K562 (cell line): Measurements from ENCODE around the gene IGSF21. TPM values are rescaled to one million over a fixed set of nuclear protein-coding genes. Genes with fewer than 3 reads are reported as not detected.

ENCODE experiments used
- ATAC-seq: fragments of 200-7000 bp; cut with Tn5 transposase; 3 replicates; pipeline ENCODE4 v1.9.1; 2020; ENCODE audit warnings: moderate library complexity
- BruUV-seq: library from RNA; stranded (reverse); fragments of 400-500 nt; replicated peaks from 2 replicates; lab custom pipeline; 2021; lab: Mats Ljungman, UMichigan
- CTCF ChIA-PET: fragments of 300-600 bp; formaldehyde crosslinking; extraction: SDS; loops from one replicate; lab custom pipeline; 2021; ENCODE audit warnings: low intra/inter-chr PET ratio; lab: Yijun Ruan, JAX
- POLR2A ChIA-PET: fragments of 300-600, 350-650 bp; sonication (Branson Sonifier 250); formaldehyde crosslinking; extraction: SDS; loops from one replicate; lab custom pipeline; 2021; ENCODE audit warnings: antibody characterized with exemption, inconsistent platforms; lab: Yijun Ruan, JAX
- DNase-seq, 4 experiments: peaks; one replicate each; pipeline versions ENCODE4 v3.0.0 to v3.0.0-alpha.2; 2011 to 2018; ENCODE audit warnings: low spot score in 3 of 4, mixed read lengths in 3 of 4; ENCODE audit errors: extremely low read depth in 1 of 4
- FAIRE-seq: peaks from 2 replicates; lab custom pipeline; 2011; peaks lifted over from hg19 to GRCh38; lab: Jason Lieb, UNC
- H2AFZ ChIP-seq: 2 replicates; pipeline ENCODE4 v1.6.0; 2011; ENCODE audit warnings: low read depth, low read length, control low read depth, inconsistent platforms
- H3K27ac ChIP-seq: fragments of 200-600 bp; 3 replicates; pipeline ENCODE4 v1.8.0; 2011; ENCODE audit warnings: low read depth, mild to moderate bottlenecking, control low read depth, inconsistent platforms, low read length, moderate library complexity, mixed read lengths; ENCODE audit errors: extremely low read depth
- H3K27me3 ChIP-seq, 2 experiments: fragments of 300-600 bp in 1 of 2; 2 replicates in 1 of 2; 3 replicates in 1 of 2; pipeline versions ENCODE4 v1.6.0 to v1.8.0; 2011; ENCODE audit warnings: inconsistent platforms in 2 of 2, low read length in 2 of 2, mild to moderate bottlenecking in 1 of 2, mixed read lengths in 1 of 2, moderate library complexity in 1 of 2; ENCODE audit not compliant: control insufficient read depth in 2 of 2, insufficient read depth in 2 of 2
- H3K36me3 ChIP-seq: fragments of 300-600 bp; 3 replicates; pipeline ENCODE4 v1.8.0; 2011; ENCODE audit warnings: mild to moderate bottlenecking, low read length, inconsistent platforms; ENCODE audit not compliant: control insufficient read depth, insufficient read depth
- H3K4me1 ChIP-seq, 2 experiments: fragments of 200-600 bp in 1 of 2; replicated peaks in 1 of 2; 2 replicates in 1 of 2; 3 replicates in 1 of 2; pipeline versions ENCODE4 v1.5.1 to v1.8.0; 2011; ENCODE audit warnings: inconsistent platforms in 2 of 2, low read length in 2 of 2, mild to moderate bottlenecking in 1 of 2, mixed read lengths in 1 of 2, moderate library complexity in 1 of 2; ENCODE audit not compliant: control insufficient read depth in 2 of 2, insufficient read depth in 2 of 2
- H3K4me2 ChIP-seq: 2 replicates; pipeline ENCODE4 v1.6.1; 2011; ENCODE audit warnings: low read length, control low read depth, inconsistent platforms, mixed read lengths; ENCODE audit not compliant: insufficient read depth
- H3K4me3 ChIP-seq: fragments of 200-600 bp; sonication (generic), shearing (Covaris generic); 2 replicates; pipeline ENCODE4 v1.5.1; 2016; ENCODE audit warnings: control low read depth, inconsistent platforms
- H3K79me2 ChIP-seq: fragments of 200-600 bp; 3 replicates; pipeline ENCODE4 v1.8.0; 2011; ENCODE audit warnings: low read length, inconsistent platforms; ENCODE audit not compliant: control insufficient read depth, insufficient read depth
- H3K9ac ChIP-seq, 2 experiments: 2 replicates each; pipeline versions ENCODE4 v1.6.0 to v1.6.1; 2011; ENCODE audit warnings: low read depth in 2 of 2, low read length in 2 of 2, control low read depth in 1 of 2, inconsistent platforms in 1 of 2, mild to moderate bottlenecking in 1 of 2, mixed read lengths in 1 of 2; ENCODE audit not compliant: insufficient read depth in 1 of 2
- H3K9me1 ChIP-seq: one replicate; pipeline ENCODE4 v1.6.0; 2011; ENCODE audit warnings: inconsistent platforms, mild to moderate bottlenecking, low read length, moderate library complexity; ENCODE audit not compliant: control insufficient read depth, insufficient read depth
- H3K9me3 ChIP-seq: replicated peaks from 2 replicates; pipeline ENCODE4 v1.5.1; 2011; ENCODE audit warnings: low read depth, low read length, inconsistent platforms; ENCODE audit not compliant: control insufficient read depth, insufficient read depth
- H4K20me1 ChIP-seq: replicated peaks from 2 replicates; pipeline ENCODE4 v1.6.1; 2011; ENCODE audit warnings: low read length, inconsistent platforms, mixed read lengths; ENCODE audit not compliant: control insufficient read depth, insufficient read depth
- CBFA2T3 ChIP-seq: fragments of 450-650 bp; IDR thresholded peaks from 2 replicates; pipeline ENCODE4 v1.6.1; 2017
- CBX3 ChIP-seq, 2 experiments: IDR thresholded peaks; 1 replicate in 1 of 2; 2 replicates in 1 of 2; pipeline ENCODE4 v1.6.1; 2012; ENCODE audit warnings: inconsistent platforms in 2 of 2, low read length in 2 of 2, borderline replicate concordance in 1 of 2, control low read depth in 1 of 2
- MYBL2 ChIP-seq, 2 experiments: fragments of 450-650 bp in 1 of 2; sonication (generic) in 1 of 2; formaldehyde crosslinking in 1 of 2; IDR thresholded peaks; 2 replicates each; pipeline versions ENCODE4 v1.6.1 to v1.8.1; 2017 to 2022; ENCODE audit warnings: borderline replicate concordance in 1 of 2, inconsistent platforms in 1 of 2, low read depth in 1 of 2, mild to moderate bottlenecking in 1 of 2, missing genetic modification reagents in 1 of 2, moderate library complexity in 1 of 2
- POLR2H ChIP-seq: IDR thresholded peaks from 2 replicates; pipeline ENCODE4 v1.6.1; 2016; ENCODE audit warnings: missing genetic modification characterization, low read depth, mild to moderate bottlenecking, control low read depth, missing compliant biosample characterization, moderate library complexity
- PPARD ChIP-seq: fragments of 250-450 bp; sonication (Bioruptor Pico); IDR thresholded peaks from 2 replicates; pipeline ENCODE4 v1.8.0; 2022; ENCODE audit warnings: inconsistent platforms, mild to moderate bottlenecking, moderate library complexity
- ZNF354B ChIP-seq: fragments of 250-450 bp; sonication (Bioruptor Pico); IDR thresholded peaks from 2 replicates; pipeline ENCODE4 v1.4.0; 2020
- ZNF77 ChIP-seq: fragments of 250-450 bp; sonication (Bioruptor Pico); IDR thresholded peaks from 2 replicates; pipeline ENCODE4 v1.5.0; 2020
- WGBS: fragments of 100-300 bp; shearing (Covaris generic); methylation state at CpG from one replicate; pipeline ENCODE4 v1.1.6; 2016; ENCODE audit warnings: low coverage, mixed read lengths; ENCODE audit not compliant: insufficient coverage; ENCODE audit errors: missing lambda C conversion rate; 5-methylcytosine and 5-hydroxymethylcytosine counted together
- in situ Hi-C: fragments of 300-500 bp; cut with MboI; formaldehyde crosslinking; loops from 4 replicates; pipeline ENCODE4 v1.15.0; 2018; ENCODE audit warnings: inconsistent platforms, mixed read lengths
- intact Hi-C: fragments of 100-400 bp; cut with micrococcal nuclease; formaldehyde crosslinking; loops from 2 replicates; pipeline ENCODE4 v1.14.2; 2022
- polyA plus RNA-seq, 8 experiments: library from polyadenylated mRNA; depleted of rRNA in 4 of 8; stranded (reverse) in 5 of 8; unstranded in 3 of 8; fragments of >200 nt; fragmentation: Nextera tagmentation in 2 of 8; fragmentation: Illumina TruSeq in 1 of 8; extraction: Ambion mirVana in 2 of 8; extraction: Trizol in 1 of 8; gene quantifications; 2 replicates each; pipeline versions ENCODE4 v1.2.1 to v1.2.3, GENCODE V29; 2011 to 2014; ENCODE audit warnings: inconsistent platforms in 1 of 8, missing spikeins in 1 of 8
- total RNA-seq, 7 experiments: library from RNA; depleted of rRNA in 6 of 7; stranded (reverse); fragments of >200 nt in 6 of 7; fragmentation: Illumina TruSeq in 2 of 7; extraction: Trizol in 2 of 7; gene quantifications; 2 replicates each; pipeline versions ENCODE4 v1.2.1 to v1.2.3, GENCODE V29; 2011 to 2021; ENCODE audit warnings: low replicate concordance in 1 of 7
- TF ChIP-seq, protein P1 (sequence below): fragments of 450-650 bp; formaldehyde crosslinking; IDR thresholded peaks from 2 replicates; pipeline ENCODE4 v1.4.0; 2020; ENCODE audit warnings: mild to moderate bottlenecking
- TF ChIP-seq, protein P2 (sequence below): IDR thresholded peaks from 2 replicates; pipeline ENCODE4 v1.6.1; 2014; ENCODE audit warnings: antibody characterized with exemption
- TF ChIP-seq, protein P3 (sequence below): fragments of 450-650 bp; formaldehyde crosslinking; IDR thresholded peaks from 2 replicates; pipeline ENCODE4 v1.4.0; 2020; ENCODE audit warnings: mild to moderate bottlenecking, moderate library complexity
- TF ChIP-seq, protein P4 (sequence below): sonication (generic); formaldehyde crosslinking; IDR thresholded peaks from 2 replicates; pipeline ENCODE4 v1.8.0; 2022; ENCODE audit warnings: missing genetic modification reagents, mild to moderate bottlenecking, moderate library complexity, borderline replicate concordance

IGSF21 gene
- total and polyA plus RNA-seq, 9 of the 15 experiments (the other 6 are each of a cell fraction or from before 2014, with no cell fraction given): not detected

DNA sequence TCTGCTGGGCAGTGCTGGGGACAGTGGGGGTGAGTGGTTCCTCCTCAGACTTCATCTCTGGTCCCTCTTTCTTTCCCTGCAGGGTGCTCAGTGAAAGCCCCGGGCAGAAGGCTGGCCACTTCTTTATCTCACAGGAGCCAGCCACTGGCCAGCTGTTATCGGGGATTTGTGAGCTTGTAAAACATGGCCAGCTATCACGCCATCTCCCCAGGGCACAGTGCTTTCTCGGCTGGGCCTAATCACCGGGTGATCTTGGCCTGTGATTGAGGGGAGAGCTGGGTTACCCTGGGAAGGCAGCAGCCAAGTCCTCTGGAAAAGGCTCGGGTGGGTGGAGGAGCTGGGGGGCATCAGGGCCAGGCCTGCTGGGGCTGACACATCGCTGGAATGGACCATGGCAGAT is 83.0 kb downstream of the IGSF21 start:
- POLR2A ChIA-PET: interaction anchor here (1.2 kb wide), 1 partner anchor 9 kb away, joined by 4 read pairs; no protein-coding TSS in a partner anchor

More for the DNA sequence above, 83.0 kb downstream of the IGSF21 start:
- H4K20me1 ChIP-seq: no peaks in the 10 kb centered on the region; the same call in 1 of the 2 replicates
- peaks cover 2 to 26% of the 10 kb centered on the region in 2 experiments; a peak in 3 of 5 replicates for H3K27me3 ChIP-seq
- peaks cover 4% of the 10 kb centered on the region for H3K9me1 ChIP-seq
- FAIRE-seq: no peak
- H3K4me1 ChIP-seq: peaks cover 0 to 3% of the 10 kb centered on the region in 2 experiments; a peak in 1 of 5 replicates
- 2% methylated on average over 7 of the region's 7 CpGs for WGBS
- peak in 1 of 4 experiments; percentile 4 for DNase-seq
- H3K9ac ChIP-seq: no peak overlapping the region; a peak in 1 of 4 replicates
- in situ Hi-C loops (no loop called here), intact Hi-C loops (no loop called here)
- H3K4me3 ChIP-seq: no peak overlapping the region
- no peak for ATAC-seq
- no peak overlapping the region for H3K4me2 ChIP-seq
- no peaks in the 10 kb centered on the region for H3K36me3 ChIP-seq
- no peaks in the 10 kb centered on the region for H3K79me2 ChIP-seq
- CTCF ChIA-PET: no interaction called here
- BruUV-seq: no TSS peak
- H2AFZ ChIP-seq: no peak overlapping the region
- H3K9me3 ChIP-seq: no peaks in the 10 kb centered on the region
- TF ChIP-seq PPARD (CRISPR knock-in tag) (no peak), ZNF354B (CRISPR knock-in tag) (no peak), POLR2H (tag) (no peak), CBFA2T3 (peak; percentile 39), CBX3 (IDR thresholded peaks at IDR 0.05; ENCODE audit: borderline replicate concordance in 1 of 2, low read length in 2 of 2) (no peak), MYBL2 (IDR thresholded peaks at IDR 0.05; ENCODE audit: low read depth) (no peak), MYBL2 (CRISPR knock-in tag; IDR thresholded peaks at IDR 0.05; ENCODE audit: borderline replicate concordance) (no peak), ZNF77 (CRISPR knock-in tag) (no peak)
- TF ChIP-seq, protein P1, sequence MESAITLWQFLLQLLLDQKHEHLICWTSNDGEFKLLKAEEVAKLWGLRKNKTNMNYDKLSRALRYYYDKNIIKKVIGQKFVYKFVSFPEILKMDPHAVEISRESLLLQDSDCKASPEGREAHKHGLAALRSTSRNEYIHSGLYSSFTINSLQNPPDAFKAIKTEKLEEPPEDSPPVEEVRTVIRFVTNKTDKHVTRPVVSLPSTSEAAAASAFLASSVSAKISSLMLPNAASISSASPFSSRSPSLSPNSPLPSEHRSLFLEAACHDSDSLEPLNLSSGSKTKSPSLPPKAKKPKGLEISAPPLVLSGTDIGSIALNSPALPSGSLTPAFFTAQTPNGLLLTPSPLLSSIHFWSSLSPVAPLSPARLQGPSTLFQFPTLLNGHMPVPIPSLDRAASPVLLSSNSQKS (CRISPR knock-in tag): no peak
- TF ChIP-seq, protein P2, sequence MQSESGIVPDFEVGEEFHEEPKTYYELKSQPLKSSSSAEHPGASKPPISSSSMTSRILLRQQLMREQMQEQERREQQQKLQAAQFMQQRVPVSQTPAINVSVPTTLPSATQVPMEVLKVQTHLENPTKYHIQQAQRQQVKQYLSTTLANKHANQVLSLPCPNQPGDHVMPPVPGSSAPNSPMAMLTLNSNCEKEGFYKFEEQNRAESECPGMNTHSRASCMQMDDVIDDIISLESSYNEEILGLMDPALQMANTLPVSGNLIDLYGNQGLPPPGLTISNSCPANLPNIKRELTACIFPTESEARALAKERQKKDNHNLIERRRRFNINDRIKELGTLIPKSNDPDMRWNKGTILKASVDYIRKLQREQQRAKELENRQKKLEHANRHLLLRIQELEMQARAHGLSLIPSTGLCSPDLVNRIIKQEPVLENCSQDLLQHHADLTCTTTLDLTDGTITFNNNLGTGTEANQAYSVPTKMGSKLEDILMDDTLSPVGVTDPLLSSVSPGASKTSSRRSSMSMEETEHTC: no peak
- TF ChIP-seq, protein P3, sequence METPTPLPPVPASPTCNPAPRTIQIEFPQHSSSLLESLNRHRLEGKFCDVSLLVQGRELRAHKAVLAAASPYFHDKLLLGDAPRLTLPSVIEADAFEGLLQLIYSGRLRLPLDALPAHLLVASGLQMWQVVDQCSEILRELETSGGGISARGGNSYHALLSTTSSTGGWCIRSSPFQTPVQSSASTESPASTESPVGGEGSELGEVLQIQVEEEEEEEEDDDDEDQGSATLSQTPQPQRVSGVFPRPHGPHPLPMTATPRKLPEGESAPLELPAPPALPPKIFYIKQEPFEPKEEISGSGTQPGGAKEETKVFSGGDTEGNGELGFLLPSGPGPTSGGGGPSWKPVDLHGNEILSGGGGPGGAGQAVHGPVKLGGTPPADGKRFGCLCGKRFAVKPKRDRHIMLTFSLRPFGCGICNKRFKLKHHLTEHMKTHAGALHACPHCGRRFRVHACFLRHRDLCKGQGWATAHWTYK (CRISPR knock-in tag): no peak
- TF ChIP-seq, protein P4, sequence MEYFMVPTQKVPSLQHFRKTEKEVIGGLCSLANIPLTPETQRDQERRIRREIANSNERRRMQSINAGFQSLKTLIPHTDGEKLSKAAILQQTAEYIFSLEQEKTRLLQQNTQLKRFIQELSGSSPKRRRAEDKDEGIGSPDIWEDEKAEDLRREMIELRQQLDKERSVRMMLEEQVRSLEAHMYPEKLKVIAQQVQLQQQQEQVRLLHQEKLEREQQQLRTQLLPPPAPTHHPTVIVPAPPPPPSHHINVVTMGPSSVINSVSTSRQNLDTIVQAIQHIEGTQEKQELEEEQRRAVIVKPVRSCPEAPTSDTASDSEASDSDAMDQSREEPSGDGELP (CRISPR knock-in tag): 0 out of 2 replicates have a peak, but pooled peaks have one; percentile 24
- H3K27ac ChIP-seq: no peak overlapping the region
